KOPT-K1 (cell line): Measurements from ENCODE around the gene PRTN3.
"Not testable (repeated sequence)": the region's sequence is repeated elsewhere in the genome, so short reads cannot be mapped to it uniquely, and the experiment has no call there.

Experiments
- H3K27ac ChIP-seq: fragments of 200-600 bp; sonication (generic); 2 replicates; pipeline ENCODE4 v1.5.1; 2016; ENCODE audit warnings: antibody characterized with exemption, mild to moderate bottlenecking, low read depth, low read length; ENCODE audit not compliant: poor library complexity, severe bottlenecking
- H3K36me3 ChIP-seq: fragments of 200-600 bp; sonication (generic); 2 replicates; pipeline ENCODE4 v1.5.1; 2017; ENCODE audit warnings: antibody characterized with exemption, mild to moderate bottlenecking, low read length, moderate library complexity; ENCODE audit not compliant: insufficient read depth
- H3K9me3 ChIP-seq: fragments of 200-600 bp; sonication (generic); 2 replicates; pipeline ENCODE4 v1.5.1; 2017; ENCODE audit warnings: antibody characterized with exemption, low read length, mild to moderate bottlenecking; ENCODE audit not compliant: insufficient read depth, poor library complexity, severe bottlenecking

The PRTN3 gene

GRCh38 chr19:844546-844971 is 3.8 kb downstream of the PRTN3 start:
- Histone ChIP-seq H3K27ac (no peak overlapping the region), H3K9me3 (no peaks in the 10 kb centered on the region), H3K36me3 (no peaks in the 10 kb centered on the region)

DNA sequence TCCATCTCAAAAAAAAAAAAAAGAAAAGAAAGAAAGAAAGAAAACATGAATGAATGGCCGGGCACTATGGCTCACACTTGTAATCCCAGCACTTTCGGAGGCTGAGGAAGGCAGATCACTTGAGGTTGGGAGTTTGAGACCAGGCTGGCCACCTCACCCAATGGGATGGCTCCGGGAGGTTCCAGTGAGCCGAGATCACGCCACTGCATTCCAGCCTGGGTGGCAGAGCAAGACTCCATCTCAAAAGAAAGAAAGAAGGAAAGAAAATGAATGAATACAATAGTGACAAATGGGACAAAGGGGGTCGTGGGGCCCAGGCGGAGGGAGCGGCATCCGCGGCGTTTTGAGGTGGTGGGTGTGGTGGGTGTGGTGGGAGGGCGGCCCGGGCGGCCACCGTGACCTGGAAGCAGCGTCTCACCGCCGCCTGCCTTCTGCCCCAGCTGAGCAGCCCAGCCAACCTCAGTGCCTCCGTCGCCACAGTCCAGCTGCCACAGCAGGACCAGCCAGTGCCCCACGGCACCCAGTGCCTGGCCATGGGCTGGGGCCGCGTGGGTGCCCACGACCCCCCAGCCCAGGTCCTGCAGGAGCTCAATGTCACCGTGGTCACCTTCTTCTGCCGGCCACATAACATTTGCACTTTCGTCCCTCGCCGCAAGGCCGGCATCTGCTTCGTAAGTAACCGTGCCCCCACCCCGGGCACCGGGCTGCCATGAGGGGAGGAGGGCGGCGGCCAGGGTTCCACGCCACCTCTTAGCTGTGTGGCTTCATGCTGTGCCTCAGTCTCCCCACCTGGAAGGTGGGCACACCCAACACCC is 5.1 kb downstream of the PRTN3 start:
- Histone ChIP-seq H3K9me3 (no peaks in the 10 kb centered on the region), H3K36me3 (no peaks in the 10 kb centered on the region), H3K27ac (no peak overlapping the region)

- Histone ChIP-seq H3K27ac (no peak overlapping the region), H3K9me3 (no peaks in the 10 kb centered on the region), H3K36me3 (no peaks in the 10 kb centered on the region)
These were observed 7.7 kb downstream of the PRTN3 start for GRCh38 chr19:848386-848921.

DNA sequence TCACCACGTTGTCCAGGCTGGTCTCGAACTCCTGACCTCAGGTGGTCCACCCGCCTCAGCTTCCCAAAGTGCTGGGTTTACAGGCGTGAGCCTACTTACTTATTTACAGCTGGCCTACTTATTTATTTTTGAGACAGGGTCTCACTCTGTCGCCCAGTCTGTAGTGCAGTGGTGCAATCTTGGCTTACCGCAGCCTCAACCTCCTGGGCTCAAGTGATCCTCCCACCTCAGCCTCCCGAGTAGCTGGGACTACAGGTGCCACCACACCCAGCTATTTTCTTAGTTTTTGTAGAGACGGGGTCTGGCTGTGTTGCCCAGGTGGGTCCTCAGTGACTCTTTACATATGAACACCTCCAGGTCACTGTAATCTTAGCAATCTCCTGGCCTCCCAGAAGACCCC is 8.4 kb downstream of the PRTN3 start:
- H3K36me3 ChIP-seq, H3K9me3 ChIP-seq, H3K27ac ChIP-seq: not testable (repeated sequence)

DNA sequence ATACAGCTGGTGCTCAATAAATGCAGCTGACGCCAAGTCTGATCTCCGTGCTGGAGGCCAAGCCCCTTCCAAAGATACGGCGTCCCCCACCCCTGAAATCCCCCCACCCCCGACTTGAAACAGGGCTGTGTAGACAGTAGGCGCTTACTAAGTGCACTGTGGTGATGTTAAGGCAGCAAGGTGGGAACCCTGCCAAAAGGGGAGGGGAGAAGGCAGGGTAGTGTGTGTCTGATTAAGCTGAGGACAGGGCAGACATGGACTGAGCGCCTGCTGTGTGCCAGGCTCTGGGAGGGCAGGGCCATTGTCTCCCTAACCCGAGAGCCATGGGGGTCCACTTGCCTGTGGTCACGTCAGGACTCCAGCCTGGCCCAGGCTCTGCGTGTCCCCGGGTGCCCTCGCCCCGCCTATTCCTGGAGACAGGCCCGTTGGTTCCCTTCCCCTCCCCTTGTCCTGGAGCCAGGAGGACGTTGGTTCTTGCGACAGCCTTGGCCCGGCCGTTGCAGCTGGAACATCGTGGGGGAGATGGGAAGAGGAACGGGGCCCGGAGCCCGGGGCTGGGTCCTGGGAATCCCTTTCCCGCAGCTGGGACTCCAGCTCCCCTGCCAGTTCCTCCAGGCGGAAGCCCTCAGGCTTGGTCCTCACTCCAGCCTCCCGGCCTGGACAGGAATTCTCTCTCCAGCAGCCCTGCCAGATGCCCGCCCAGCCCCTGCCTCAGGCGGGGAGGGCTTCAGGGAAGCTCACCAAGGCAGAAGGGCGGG is 9.6 kb downstream of the PRTN3 start:
- Histone ChIP-seq H3K27ac (no peak overlapping the region), H3K36me3 (no peaks in the 10 kb centered on the region), H3K9me3 (no peaks in the 10 kb centered on the region)

GRCh38 chr19:850979-851335 is 10.2 kb downstream of the PRTN3 start:
- H3K36me3 ChIP-seq: no peaks in the 10 kb centered on the region
- no peak overlapping the region for H3K27ac ChIP-seq

GRCh38 chr19:852136-853013 is 11.6 kb downstream of the PRTN3 start, which contains the start of gene ELANE:
TSS of gene ELANE (plus strand) at chr19:852303. CDS start at chr19:852329, 26 bp downstream.
- Histone ChIP-seq H3K36me3 (no peaks in the 10 kb centered on the region), H3K9me3 (no peaks in the 10 kb centered on the region), H3K27ac (no peak within 1 kb of the TSS)

More at GRCh38 chr19:850979-851335, 10.2 kb downstream of the PRTN3 start:
- no peaks in the 10 kb centered on the region for H3K9me3 ChIP-seq

DNA sequence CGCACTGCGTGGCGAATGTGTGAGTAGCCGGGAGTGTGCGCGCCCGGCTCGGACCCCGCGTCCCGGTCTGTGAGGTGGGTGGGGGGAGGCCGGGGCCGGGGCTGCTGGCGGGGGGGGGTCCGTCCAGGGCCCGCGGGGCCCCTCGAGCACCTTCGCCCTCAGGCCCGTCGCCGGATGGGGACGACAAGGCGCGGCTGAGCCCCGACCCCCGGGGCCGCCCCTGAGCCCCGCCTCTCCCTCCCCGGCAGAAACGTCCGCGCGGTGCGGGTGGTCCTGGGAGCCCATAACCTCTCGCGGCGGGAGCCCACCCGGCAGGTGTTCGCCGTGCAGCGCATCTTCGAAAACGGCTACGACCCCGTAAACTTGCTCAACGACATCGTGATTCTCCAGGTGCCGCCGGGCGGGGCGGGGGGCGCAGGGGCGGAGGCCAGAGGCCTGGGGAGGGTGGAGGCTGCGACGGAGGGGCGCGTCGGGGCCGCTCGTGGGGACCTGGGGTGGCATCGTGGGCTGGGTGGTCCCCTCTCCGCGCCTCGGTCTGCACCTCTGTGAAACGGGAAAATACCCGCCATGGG is 12.3 kb downstream of the PRTN3 start:
- no peaks in the 10 kb centered on the region for H3K9me3 ChIP-seq
- no peak overlapping the region for H3K27ac ChIP-seq

GRCh38 chr19:853614-854220 is 12.9 kb downstream of the PRTN3 start:
- H3K27ac ChIP-seq, H3K36me3 ChIP-seq, H3K9me3 ChIP-seq: not testable (repeated sequence)

More for the DNA sequence above, 12.3 kb downstream of the PRTN3 start:
- no peaks in the 10 kb centered on the region for H3K36me3 ChIP-seq

DNA sequence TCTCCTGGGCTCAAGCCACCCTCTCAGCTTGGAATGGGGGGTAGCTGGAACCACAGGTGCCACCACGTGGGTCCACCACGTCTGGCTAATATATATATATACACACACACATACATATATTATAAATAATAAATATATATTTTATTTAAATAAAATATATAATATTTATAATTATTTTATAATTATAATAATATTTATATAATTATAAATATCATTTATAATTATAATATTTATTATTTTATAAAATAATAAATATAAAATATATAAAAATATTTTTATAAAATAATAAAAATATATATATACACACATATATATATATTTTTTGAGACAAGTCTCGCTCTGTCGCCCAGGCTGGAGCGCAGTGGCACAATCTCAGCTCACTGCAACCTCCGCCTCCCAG is 13.8 kb downstream of the PRTN3 start:
- Histone ChIP-seq H3K27ac (no peak overlapping the region), H3K9me3 (no peaks in the 10 kb centered on the region), H3K36me3 (no peaks in the 10 kb centered on the region)

- no peaks in the 10 kb centered on the region for H3K9me3 ChIP-seq
- H3K27ac ChIP-seq: no peak overlapping the region
- H3K36me3 ChIP-seq: no peaks in the 10 kb centered on the region
These were observed 14.3 kb downstream of the PRTN3 start for GRCh38 chr19:855142-855541.

GRCh38 chr19:855566-856120 is 14.8 kb downstream of the PRTN3 start:
- H3K9me3 ChIP-seq: no peaks in the 10 kb centered on the region
- no peaks in the 10 kb centered on the region for H3K36me3 ChIP-seq
- H3K27ac ChIP-seq: no peak overlapping the region

DNA sequence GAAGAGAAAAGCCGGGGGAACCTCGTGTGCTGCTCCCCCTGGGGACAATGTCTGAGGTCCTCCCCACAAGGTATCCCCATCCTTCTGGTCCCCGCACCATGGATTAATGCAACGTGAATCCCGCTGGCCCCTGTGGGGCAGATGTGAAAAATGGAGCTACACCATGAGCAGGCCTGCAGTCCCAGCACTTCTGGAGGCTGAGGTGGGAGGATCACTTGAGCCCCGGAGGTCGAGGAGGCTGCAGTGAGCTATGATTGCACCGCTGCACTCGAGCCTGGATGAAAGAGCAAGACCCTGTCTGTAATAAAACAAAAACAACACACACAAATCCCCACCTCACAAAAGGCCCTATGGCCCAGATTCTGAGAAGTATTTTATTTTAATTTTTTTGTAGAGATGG is 17.5 kb downstream of the PRTN3 start:
- no peaks in the 10 kb centered on the region for H3K36me3 ChIP-seq
- H3K9me3 ChIP-seq: no peaks in the 10 kb centered on the region
- H3K27ac ChIP-seq: no peak overlapping the region
